Stimulated activated naive CD8-positive, alpha-beta T cell treated with anti-CD3 and anti-CD28 coated beads, Interleukin-15, amount 100 ng/mL, for 72 hours (primary cell): ENCODE data around the gene NUDT5.

ENCODE experiments used
- ATAC-seq: fragments of 150-1000 bp; cut with Tn5 transposase; 2 replicates; pipeline ENCODE4 v1.10.0; 2021; ENCODE audit warnings: mild to moderate bottlenecking, moderate library complexity
- DNase-seq, 2 donors: peaks; one replicate each; pipeline ENCODE4 v3.0.0; 2021 to 2022
- H3K27ac Mint-ChIP-seq, 2 donors: one replicate each; pipeline ENCODE4 v1.8.0; 2022; ENCODE audit warnings: mild to moderate bottlenecking in 2 of 2, mixed read lengths in 2 of 2, moderate library complexity in 2 of 2
- H3K27me3 Mint-ChIP-seq: one replicate; pipeline ENCODE4 v1.8.0; 2022; ENCODE audit warnings: mixed read lengths
- H3K4me1 Mint-ChIP-seq: one replicate; pipeline ENCODE4 v1.8.0; 2022; ENCODE audit warnings: mild to moderate bottlenecking, mixed read lengths
- H3K4me3 Mint-ChIP-seq, 2 donors: one replicate each; pipeline ENCODE4 v1.8.0; 2022; ENCODE audit warnings: mild to moderate bottlenecking in 2 of 2, mixed read lengths in 2 of 2, moderate library complexity in 1 of 2
- H3K9me3 Mint-ChIP-seq, 2 donors: one replicate each; pipeline ENCODE4 v1.8.0; 2022; ENCODE audit warnings: mixed read lengths in 2 of 2

NUDT5 gene

DNA sequence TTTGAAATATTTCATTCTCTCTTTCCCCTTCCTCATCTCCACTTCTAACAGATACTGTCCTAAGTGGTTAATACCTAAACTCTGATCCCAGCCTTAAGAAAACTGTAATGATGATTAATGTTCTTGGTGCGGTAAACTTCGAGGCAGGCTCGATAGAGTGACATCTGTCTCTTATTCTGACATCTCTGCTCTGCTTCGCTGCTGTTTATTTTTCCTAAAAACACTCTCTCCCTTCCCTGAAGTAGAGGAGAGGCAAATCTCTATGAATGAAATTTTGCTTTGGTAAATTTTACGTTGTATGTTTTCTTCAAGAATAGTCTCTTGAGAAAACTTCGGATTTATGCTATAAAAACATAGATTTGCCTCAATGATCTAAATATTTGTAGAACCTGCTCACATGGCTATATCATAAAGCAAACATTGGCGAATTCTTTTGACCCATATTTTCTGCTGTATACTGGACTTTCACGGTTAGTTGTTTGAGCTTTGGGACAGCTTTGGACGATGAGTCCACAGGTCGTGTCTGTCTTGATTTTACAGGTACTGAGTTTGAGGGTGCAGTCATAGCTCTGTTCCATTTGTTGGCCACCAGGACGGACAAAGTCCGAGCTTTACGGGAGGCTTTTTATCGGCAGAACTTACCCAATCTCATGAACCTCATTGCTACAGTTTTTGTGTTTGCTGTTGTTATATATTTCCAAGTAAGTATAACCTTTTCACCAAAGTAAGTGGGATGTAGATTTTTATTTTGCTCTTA is 39.1 kb downstream of the NUDT5 start:
- Mint-ChIP-seq H3K27me3 (no peaks in the 10 kb centered on the region), H3K4me3 (no peak overlapping the region), H3K4me1 (peaks cover 6% of the 10 kb centered on the region), H3K9me3 (no peaks in the 10 kb centered on the region), H3K27ac (no peak overlapping the region)
- no peak for DNase-seq
- no peak for ATAC-seq

DNA sequence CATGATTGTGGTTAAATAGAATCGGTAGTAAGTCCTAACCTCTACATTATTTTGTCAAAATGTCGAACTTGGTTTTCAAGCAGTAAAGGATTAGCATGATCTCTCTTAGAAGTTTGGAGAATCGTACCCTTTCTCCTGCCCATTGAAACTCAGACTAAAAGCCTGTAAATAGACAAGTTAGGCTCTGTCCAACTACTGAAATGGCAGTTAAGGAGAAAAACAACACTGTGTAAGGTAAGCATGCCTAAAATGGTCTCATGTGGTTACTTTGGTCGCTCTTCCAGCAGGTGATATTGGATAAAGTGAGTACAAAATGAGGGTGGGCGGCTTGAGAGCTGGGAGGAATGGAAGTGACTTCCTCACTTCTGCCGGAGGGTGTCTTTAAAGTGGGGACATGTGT is 41.2 kb downstream of the NUDT5 start:
- DNase-seq (no peak), ATAC-seq (no peak)
- H3K4me1 Mint-ChIP-seq, result peaks cover 6% of the 10 kb centered on the region
- H3K4me3 Mint-ChIP-seq, result no peak overlapping the region
- peak overlapping the region in 1 of 2 donors; percentile 2 for H3K27ac Mint-ChIP-seq
- no peaks in the 10 kb centered on the region for H3K9me3 Mint-ChIP-seq
- no peaks in the 10 kb centered on the region for H3K27me3 Mint-ChIP-seq

DNA sequence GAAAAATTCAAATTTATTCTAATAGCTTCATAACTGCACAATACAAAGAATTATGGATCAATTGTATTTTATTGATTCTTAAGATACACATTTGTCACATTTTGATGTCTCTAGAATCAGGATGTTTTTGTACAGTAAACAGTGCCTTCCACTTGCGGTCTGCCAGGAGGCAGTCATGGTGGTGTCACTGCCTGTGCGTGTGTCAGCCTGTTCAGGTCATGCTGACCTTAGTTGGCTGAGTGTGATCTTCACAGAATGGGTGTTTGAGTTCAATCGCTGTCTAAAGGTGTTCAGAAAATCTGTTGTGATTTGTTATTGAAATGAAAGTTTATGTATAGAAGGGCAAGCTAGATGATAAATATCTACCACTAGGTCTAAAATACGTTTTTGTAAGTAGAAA is 45.5 kb downstream of the NUDT5 start:
- H3K27me3 Mint-ChIP-seq, result no peaks in the 10 kb centered on the region
- H3K4me3 Mint-ChIP-seq, result no peak overlapping the region
- no peaks in the 10 kb centered on the region for H3K9me3 Mint-ChIP-seq
- H3K27ac Mint-ChIP-seq, result no peak overlapping the region
- peaks cover 6% of the 10 kb centered on the region for H3K4me1 Mint-ChIP-seq
- no peak for DNase-seq
- no peak for ATAC-seq

GRCh38 chr10:12144538-12144937 is 51.2 kb downstream of the NUDT5 start:
- Mint-ChIP-seq H3K4me3 (no peak overlapping the region), H3K27ac (peak overlapping the region in 1 of 2 donors; percentile 9), H3K27me3 (no peaks in the 10 kb centered on the region), H3K4me1 (no peaks in the 10 kb centered on the region), H3K9me3 (no peaks in the 10 kb centered on the region)
- DNase-seq, result no peak
- ATAC-seq, result no peak

- ATAC-seq, result no peak
- Mint-ChIP-seq H3K9me3 (no peaks in the 10 kb centered on the region), H3K27me3 (no peaks in the 10 kb centered on the region), H3K4me3 (no peak overlapping the region), H3K27ac (no peak overlapping the region), H3K4me1 (no peaks in the 10 kb centered on the region)
- no peak for DNase-seq
These were observed 55.7 kb downstream of the NUDT5 start for GRCh38 chr10:12140038-12140437.

GRCh38 chr10:12135631-12136030 is 60.1 kb downstream of the NUDT5 start:
- Mint-ChIP-seq H3K9me3 (no peaks in the 10 kb centered on the region), H3K27ac (no peak overlapping the region), H3K4me1 (peaks cover 11% of the 10 kb centered on the region), H3K4me3 (no peak overlapping the region), H3K27me3 (no peaks in the 10 kb centered on the region)
- DNase-seq (no peak), ATAC-seq (no peak)

DNA sequence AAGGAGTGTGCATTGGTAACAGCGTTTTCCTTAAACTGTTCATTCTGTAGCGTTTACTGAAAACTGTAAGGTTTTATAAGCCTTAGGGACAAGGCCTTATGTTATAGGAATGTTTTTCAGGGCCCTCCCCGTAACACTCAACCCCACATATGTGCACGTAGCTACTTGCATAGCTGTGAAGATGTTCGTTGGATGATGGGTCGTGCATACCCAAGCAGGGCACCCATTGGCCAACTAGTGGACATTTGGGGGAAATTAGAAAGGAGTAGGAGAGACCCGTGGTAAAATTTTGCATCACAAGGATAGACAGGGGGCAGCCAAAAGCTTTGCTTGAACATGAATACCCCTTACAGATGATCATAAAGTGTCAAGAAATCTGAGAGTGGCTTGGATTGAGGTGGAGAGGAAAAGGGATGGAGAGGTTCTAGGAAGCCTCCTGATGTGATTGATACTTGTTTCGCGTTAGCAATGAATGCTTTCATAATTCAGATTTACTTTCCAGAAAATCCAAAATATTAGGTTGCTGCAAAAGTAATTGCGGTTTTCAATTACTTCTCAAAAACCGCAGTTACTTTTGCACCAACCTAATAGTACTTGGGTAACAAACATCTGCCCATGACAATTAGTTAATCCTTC is 65.3 kb downstream of the NUDT5 start:
- Mint-ChIP-seq H3K27me3 (no peaks in the 10 kb centered on the region), H3K9me3 (peaks cover 0 to 4% of the 10 kb centered on the region in 2 donors), H3K4me1 (peaks cover 37% of the 10 kb centered on the region), H3K4me3 (peak overlapping the region; percentile 76 to 80), H3K27ac (peak overlapping the region; percentile 34 to 62)
- ATAC-seq (peak; percentile 61), DNase-seq (peak; percentile 43 to 65)

DNA sequence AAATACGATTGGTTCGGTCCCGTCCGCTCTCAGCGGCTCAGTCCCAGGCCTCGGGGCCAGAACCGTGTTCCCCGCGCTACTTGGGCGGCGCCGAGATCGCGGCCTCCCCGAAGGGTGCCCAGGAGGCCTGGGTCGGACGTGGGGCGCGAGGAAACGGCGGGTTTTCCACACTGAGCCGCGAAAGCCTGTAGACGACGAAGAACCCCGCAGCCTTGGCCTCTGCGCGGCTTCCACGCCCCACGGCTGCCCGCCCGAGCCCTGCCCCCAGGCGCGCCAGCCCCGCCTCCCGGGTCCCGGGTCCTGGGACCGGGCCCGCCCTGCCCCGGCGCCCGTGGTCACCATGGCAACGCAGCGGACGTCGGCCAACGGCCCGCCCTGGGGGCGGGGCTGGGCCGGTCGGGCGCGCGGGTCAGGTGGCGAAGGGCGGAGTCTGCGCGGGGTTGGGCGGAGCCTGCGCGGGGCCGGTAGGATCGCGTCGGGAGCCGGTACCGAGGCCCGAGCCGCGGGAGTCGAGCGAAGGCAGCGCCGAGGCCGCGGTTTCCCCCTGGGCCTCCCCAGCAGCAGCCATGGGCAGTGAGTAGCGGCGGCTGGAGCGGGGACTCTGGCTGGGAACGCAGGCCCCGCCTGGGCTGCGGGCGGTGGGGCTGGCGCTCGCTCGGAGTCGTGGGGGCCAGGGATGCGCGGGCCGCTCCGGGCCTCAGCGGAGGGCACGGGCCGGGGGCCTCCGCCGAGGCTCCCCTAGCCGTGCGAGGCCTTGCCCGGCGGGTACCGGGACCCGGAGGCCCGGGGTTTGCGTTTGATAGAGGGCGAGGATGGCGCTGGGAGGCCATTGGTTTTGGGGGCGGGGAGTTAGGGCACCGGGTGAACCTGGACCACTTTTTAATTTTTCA is 66.2 kb downstream of the NUDT5 start, which contains the start of gene SEC61A2:
Gene SEC61A2, plus strand, starts transcription at position 456 of the 890 bp plus-strand sequence. Its CDS starts 111 bp downstream, at position 567.
- Mint-ChIP-seq H3K4me3 (peak within 1 kb of the TSS; percentile 80 to 82), H3K9me3 (peaks cover 0 to 4% of the 10 kb centered on the region in 2 donors), H3K27ac (peak within 1 kb of the TSS; percentile 77 to 87), H3K27me3 (no peaks in the 10 kb centered on the region), H3K4me1 (peaks cover 37% of the 10 kb centered on the region)
- ATAC-seq (peak; percentile 94), DNase-seq (peak; percentile 97 to 99)

DNA sequence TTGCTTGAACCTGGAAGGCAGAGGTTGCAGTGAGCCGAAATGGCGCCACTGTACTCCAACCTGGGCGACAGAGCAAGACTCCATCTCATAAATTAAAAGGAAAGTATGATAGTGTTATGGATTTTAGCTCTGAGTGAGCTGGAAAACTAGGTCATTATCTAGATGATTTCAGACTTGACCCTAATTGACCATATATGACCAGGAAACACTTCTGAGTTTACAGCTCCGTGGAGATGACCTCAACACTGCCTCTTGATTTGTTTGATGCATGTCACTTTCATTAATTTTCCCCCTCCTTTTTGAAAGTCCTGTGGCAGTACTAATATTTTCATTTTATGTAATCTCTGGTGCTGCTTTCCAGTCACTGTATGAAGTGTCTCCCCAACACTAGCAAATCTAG is 74.0 kb downstream of the NUDT5 start:
- Mint-ChIP-seq H3K27me3 (no peaks in the 10 kb centered on the region), H3K27ac (peak overlapping the region; percentile 98 to 99), H3K4me3 (peak overlapping the region; percentile 76 to 78), H3K9me3 (peaks cover 0 to under 1% of the 10 kb centered on the region in 2 donors), H3K4me1 (peaks cover 35% of the 10 kb centered on the region)
- ATAC-seq, result no peak
- DNase-seq, result no peak
